Stimulated activated CD8-positive, alpha-beta memory T cell treated with anti-CD3 and anti-CD28 coated beads, Interleukin-4, amount 100 ng/mL, for 1 hour (primary cell): ENCODE data around the gene U2AF1L4.

Experiments used
- DNase-seq, 2 donors: peaks; one replicate each; pipeline ENCODE4 v3.0.0-alpha.2; 2020; ENCODE audit warnings: low read depth in 2 of 2, low spot score in 1 of 2

The U2AF1L4 gene, protein sequence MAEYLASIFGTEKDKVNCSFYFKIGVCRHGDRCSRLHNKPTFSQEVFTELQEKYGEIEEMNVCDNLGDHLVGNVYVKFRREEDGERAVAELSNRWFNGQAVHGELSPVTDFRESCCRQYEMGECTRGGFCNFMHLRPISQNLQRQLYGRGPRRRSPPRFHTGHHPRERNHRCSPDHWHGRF

DNA sequence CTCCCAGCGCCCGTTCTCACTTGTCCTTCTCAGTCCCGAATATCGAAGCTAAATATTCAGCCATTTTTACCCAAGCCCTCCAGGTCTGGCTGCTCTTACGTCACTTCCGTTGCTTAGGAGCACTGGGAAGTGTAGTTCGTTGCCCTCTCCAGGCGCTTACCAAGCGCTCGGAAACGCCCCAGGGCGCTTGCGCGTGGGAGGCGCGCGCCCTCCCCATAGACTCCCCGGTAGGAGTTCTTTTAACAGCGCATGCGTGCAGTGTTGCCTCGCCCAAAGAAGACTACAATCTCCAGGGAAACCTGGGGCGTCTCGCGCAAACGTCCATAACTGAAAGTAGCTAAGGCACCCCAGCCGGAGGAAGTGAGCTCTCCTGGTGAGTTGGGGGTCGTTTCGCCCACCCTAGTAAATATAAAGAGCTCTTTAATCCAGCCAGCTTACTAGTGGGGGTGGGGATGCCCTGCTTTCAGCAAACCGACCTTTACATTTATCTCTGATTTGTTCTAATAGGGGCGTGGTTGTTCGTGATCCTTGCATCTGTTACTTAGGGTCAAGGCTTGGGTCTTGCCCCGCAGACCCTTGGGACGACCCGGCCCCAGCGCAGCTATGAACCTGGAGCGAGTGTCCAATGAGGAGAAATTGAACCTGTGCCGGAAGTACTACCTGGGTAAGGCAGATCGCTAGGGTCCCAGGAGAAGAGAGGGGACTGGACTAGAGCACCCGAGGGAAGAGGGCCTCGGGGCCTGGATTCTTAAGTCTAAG is at the start of gene U2AF1L4, which contains the start of gene PSENEN:
U2AF1L4 (minus strand) TSS at position 91 of the 759 bp plus-strand sequence; CDS start at position 64, 27 bp downstream.
PSENEN (plus strand) TSS at position 324 of the 759 bp plus-strand sequence; CDS start at position 604, 280 bp downstream.
- DNase-seq: peak; percentile 76 to 92

DNA sequence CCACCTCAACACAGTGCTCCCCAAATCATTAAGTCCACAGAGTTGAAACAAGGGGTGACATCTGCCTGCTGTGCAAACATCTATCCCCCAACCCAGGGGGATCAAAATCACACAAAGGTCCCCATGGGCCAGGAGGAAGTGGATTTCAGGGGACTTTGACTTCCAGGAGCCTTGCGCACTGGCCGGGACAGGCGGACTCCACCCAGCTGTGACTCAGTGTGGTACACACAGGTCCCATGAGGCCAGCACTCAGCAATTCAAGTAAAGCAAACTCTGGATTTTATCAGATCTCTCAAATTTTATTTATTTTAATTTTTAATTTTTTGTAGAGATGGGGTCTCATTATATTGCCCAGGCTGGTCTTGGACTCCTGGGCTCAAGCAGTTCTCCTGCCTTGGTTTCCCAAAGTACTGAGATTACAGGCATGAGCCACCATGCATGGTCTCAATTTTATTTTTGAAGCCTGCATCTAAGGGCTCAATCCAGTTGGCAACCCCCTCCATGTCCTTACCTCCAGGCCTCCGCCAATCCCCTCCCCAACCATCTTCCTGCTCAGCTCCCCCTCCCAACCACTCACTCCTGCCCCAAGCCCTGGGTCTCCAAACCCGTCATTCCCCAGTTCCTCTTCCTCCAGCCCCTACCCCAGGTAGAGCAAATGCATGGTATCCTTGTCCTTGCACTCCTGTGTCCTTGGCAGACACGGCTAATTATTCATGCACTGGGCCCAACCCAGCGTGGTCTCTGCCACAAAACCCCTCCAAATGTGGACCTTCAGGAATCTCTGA is 48.4 kb upstream of the U2AF1L4 start:
- no peak for DNase-seq

DNA sequence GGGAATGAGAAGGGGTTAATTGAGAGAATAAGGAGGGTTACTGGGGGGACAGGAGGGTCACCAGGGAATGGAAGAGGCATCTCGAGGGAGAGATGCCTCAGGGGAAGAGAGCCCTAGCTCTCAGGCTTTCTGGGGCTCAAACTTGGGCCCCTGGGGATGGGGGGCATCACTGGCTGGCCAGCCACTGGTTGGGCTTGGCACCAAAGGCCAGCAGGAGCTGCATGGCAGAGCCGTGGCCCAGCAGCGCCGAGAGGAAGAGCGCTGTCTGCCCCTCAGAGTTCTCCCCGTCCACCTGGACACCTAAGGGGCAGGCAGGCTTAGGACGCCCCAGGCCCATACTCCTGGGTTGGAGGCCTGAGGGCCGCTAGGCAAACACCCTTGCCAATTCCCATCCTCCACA is 47.7 kb upstream of the U2AF1L4 start:
- no peak for DNase-seq

DNA sequence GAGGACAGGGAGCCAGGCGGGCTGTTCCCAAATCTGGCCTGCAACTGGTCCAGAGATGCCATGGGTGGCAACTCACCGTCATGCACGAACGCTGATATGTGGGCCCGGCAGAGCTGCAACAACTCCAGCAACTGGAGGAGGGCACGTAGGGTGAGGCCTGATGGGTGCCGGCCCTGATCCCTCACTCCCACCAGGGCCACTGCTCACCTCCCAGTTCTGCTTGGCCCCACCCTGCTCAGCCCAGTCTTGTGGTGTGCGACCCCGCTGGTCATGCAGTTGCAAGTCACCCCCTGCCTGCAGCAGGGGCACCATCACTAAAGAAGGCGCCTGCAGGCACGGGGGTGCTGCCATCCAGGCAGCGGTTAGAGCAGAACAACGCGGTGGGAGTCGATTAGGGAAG is 47.1 kb upstream of the U2AF1L4 start:
- no peak for DNase-seq

DNA sequence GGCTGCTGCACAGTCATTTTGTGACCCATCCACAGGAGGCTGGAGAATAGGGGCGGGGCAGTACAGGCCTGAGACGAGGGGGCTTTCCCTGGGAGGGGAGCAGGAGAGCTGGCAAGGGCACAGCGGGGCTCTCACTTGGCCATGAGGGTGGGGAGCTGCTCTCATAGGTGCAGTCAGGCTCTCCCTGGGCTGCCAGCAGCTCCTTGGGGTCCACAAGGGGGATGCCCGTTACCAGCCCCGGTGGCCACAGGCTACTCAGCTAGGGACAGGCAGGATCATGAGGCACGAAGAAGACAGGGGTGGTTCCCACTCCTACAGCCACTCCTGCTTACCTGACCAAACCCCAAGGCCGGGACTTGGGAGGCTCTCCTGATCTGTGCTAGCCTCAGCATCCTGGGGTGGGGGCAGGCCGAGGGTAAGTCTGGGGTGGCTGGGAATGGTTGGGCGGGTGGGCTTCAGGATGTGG is 46.6 kb upstream of the U2AF1L4 start:
- no peak for DNase-seq

DNA sequence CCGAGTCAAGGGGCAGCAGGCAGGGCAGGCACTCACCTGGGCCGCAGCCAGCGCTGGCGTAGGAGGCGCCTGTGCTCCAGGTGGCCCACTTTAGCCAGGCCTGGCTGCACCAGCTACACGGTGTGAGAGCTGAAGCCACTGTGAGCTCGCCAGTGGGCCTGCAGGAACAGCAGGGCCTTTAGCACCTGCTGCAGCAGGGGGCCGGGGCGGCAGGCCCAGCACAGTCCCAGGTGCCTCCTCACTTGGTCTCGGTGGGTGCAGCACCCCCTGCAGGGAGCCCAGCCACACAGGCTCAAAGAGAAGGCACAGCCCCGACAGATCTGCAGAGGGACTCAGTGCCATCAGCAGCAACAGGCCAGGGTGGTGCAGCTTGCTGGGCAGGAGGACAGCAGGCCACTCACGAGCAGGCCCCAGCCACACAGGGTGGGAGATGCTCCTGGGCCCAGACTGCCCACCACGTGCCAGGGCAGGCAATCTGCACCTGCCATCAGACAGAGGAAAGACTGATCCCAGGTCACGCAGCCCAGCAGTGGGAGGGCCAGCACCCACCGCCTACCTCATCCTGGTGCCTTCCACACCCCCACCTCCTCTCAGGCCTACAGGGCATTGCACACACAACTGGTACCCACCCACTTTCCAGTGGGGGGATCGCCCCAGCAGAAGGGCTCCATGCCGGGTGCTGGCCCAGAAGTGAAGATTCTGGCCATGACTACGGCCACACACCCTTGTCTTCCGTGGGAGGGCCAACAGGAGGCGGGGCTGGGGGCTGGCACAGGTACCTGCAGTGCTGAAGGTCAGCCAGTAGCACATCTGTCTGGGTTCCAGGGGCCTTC is 46.0 kb upstream of the U2AF1L4 start:
- DNase-seq: no peak

DNA sequence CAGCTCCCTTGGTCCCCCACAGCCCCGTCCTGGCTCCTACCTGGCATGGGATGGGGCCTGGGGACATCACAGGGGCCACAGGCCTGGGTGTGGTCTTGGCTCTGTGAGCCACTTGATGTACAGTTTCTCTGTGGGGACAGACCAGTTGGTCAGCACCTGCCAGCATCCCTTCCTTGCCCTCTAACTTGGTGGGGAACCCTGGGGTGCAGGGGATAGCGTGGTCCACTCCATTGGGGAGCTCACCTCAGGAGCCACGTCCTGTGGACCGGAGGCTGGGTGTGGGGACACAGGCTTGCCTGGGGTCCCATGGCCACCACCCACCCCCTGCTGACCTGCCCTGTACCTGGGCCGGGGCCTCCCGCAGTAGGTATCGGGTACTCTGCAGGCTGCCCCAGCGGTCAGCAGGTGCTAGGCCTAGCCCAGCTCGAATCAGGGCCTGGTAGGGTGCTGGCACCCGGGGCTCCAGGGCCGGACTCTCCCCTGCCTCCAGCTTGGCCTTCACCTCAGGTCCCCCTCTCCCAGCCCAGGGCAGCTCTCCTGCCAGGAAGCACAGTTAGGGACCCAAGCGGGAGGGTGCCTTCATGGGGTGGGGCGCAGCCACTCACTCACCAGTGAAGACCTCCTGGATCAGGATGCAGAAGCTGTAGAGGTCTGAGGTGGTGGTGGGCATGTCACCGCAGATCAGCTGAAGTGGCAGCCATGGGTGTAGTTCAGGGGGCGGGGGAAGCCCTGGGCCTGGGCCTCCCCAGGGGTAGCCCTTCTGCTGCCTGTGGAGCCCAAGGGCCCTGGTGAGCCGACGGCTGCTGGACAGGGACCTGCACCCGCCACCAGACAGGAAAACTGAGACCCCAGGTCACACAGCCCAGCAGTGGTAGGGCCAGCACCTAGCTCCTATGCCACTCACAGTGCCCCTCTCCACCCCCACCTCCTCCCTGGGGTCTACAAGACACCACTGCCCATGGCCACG is 45.0 kb upstream of the U2AF1L4 start:
- no peak for DNase-seq

DNA sequence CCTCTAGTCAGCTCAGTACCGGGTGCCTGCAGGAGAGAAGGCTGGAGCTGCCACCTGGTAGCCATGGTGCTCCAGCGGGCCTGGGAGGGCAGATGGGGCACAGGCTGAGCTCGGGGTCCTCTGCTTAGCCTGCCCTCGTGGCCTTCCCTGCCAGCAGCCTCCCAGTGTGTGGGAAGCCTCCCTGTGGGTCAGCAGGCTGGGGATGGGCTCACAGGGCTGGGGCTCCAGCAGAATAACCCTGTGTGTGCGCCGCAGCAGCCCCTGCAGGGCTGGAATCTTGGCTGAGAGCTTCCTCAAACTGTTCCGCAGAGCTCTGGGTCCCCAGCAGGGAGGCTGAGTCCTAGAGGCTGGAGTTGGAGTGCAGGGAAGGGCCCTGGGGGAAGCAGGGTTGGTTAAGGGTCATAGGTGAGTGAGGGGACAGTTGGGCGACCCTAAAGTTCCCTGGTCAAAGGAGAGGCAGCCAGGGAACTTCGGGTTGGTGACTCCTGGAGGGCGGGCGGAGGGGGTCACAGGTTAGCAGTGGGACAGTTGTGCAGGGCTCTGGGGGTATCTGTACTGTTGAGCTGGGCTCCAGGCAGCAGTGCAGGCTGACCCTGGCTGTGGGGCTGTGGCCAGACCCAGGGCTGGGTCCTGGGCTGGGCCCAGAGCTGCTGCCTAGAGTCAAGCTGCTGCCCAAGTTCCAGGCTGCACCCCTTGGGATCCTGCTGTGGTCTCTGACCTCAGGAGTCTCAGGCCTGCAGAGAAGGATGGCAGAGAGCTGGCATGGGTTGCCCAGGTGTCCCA is 44.2 kb upstream of the U2AF1L4 start:
- no peak for DNase-seq

DNA sequence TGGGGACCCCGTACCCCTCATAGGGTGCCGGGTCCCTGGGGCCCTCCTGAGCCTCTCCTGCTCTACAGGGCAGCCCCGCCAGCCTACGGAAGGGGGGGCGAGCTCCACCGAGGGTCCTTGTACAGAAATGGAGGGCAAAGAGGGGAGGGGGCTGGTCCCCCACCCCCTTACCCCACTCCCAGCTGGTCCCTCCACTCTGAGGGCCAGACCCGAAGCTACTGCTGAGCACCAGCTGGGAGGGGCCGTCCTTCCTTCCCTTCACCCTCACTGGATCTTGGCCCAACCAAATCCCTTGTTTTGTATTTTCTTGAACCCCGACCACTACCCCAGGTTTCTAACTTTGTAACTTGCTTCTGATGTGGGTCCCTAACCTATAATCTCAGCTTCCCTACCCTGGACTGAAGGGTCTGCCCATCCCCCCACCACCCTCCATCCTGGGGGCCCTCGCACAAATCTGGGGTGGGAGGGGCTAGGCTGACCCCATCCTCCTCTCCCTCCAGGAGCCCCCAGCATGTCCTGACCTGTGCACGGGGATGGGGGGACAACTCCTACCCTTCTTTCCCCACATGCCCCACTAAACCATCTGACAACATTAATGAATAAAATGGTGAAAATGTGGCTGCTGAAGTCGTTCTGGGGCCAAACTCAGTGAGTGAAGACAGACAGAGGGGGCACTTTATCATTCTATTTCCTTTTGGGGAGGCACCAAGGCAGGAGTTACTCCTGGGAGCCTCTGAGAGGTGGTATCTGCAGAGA is 43.2 kb upstream of the U2AF1L4 start:
- DNase-seq: no peak

DNA sequence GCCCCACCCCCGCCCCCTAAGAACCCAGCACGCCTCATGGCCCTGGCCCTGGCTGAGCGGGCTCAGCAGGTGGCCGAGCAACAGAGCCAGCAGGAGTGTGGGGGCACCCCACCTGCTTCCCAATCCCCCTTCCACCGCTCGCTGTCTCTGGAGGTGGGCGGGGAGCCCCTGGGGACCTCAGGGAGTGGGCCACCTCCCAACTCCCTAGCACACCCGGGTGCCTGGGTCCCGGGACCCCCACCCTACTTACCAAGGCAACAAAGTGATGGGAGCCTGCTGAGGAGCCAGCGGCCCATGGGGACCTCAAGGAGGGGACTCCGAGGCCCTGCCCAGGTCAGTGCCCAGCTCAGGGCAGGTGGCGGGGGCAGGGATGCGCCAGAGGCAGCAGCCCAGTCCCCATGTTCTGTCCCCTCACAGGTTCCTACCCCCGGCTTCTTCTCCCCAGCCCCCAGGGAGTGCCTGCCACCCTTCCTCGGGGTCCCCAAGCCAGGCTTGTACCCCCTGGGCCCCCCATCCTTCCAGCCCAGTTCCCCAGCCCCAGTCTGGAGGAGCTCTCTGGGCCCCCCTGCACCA is 42.1 kb upstream of the U2AF1L4 start:
- no peak for DNase-seq

DNA sequence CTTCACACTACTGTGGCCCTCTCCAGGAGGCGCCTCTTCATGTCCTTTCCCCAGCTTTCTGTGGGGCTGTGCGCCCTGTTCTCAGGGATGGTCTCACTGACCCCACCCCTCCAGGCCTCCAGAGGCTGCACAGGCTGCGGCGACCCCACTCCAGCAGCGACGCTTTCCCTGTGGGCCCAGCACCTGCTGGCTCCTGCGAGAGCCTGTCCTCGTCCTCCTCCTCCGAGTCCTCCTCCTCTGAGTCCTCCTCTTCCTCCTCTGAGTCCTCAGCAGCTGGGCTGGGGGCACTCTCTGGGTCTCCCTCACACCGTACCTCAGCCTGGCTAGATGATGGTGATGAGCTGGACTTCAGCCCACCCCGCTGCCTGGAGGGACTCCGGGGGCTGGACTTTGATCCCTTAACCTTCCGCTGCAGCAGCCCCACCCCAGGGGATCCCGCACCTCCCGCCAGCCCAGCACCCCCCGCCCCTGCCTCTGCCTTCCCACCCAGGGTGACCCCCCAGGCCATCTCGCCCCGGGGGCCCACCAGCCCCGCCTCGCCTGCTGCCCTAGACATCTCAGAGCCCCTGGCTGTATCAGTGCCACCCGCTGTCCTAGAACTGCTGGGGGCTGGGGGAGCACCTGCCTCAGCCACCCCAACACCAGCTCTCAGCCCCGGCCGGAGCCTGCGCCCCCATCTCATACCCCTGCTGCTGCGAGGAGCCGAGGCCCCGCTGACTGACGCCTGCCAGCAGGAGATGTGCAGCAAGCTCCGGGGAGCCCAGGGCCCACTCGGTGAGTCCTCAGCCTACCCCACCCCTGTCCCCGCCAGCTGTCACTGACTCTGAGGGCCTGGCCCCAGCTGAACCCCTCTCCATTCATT is 41.3 kb upstream of the U2AF1L4 start:
- no peak for DNase-seq

DNA sequence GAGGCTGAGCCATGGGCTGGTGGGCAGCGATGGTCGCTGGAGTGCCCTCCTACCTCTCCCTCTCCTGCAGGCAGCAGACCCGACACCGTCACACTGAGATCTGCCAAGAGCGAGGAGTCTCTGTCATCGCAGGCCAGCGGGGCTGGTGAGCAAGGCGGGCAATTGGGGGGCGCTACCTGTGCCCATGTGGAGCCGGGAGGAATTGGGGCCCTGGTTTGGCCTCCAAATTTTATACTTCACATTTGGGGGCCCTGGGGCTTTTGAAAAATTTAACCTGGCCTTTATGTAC is 40.1 kb upstream of the U2AF1L4 start:
- DNase-seq: no peak

DNA sequence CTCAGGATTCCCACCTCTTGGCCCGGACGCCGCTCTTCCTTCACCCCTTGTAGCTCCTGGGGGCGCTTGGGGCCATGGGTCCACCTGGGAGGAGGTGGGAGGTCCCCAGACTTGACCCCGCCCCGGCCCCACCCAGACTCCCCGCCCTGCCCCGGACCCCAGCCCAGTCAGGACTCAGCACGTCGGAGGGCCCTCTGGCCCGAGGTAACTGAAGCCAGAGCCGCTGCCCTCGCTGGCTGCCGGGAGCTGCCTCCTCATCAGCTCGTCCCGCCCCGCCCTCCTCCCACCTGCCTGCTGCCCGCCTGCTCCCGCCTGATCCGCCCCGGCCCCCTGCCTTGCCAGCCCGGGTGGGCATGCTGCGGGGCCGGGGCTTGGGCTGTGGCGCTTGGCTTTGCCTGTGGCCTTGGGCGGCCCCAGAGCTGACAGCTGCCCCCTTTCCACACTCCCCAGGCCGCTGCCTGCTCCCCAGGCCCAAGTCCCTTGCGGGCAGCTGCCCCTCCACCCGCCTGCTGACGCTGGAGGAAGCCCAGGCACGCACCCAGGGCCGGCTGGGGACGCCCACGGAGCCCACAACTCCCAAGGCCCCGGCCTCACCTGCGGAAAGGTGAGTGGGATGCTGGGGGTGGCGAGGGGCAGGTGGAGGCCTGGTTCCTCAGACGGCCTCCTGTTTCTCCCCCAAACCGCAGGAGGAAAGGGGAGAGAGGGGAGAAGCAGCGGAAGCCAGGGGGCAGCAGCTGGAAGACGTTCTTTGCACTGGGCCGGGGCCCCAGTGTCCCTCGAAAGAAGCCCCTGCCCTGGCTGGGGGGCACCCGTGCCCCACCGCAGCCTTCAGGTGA is 39.5 kb upstream of the U2AF1L4 start:
- no peak for DNase-seq

DNA sequence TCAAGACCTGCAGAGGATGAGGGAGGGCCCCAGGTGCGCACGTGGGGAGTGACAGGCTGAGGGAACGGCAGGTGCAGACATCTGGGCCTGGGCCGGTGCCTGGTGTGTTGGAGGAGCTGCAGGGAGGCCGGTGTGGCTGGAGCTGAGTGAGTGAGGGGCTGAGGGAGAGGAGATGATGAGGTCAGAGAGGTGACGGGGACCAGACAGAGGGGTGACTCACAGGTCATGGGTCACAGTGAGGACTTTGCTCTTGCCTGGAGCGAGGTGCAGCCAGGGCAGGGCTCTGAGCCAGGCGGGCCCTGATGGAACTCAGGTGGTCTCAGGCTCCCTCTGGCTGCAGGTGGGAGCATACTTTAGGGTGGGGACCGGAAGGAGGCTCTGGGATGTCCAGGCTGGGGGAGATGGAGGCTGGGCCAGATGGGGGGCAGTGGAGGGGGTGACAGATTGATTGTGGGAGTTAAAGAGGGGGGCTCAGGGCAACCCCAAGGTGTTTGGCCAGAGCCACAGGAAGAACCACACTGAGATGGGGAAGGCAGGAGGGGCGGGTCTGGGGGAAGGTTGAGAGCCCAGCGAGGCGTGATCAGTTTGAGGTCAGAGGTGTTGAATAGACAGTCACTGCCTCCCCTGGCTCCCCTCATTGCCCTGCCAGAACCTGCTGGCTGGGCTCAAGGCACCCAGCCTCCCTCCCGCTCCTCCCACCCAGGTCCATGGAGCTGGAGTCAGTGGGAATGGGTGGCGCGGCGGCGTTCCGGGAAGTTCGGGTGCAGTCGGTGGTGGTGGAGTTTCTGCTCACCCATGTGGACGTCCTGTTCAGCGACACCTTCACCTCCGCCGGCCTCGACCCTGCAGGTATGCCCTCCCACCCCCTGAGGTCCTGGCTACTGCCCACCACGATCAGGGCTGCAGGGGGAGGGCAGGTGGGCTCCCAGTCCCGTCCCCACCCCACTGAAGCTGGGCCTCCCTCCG is 38.5 kb upstream of the U2AF1L4 start:
- DNase-seq: no peak

DNA sequence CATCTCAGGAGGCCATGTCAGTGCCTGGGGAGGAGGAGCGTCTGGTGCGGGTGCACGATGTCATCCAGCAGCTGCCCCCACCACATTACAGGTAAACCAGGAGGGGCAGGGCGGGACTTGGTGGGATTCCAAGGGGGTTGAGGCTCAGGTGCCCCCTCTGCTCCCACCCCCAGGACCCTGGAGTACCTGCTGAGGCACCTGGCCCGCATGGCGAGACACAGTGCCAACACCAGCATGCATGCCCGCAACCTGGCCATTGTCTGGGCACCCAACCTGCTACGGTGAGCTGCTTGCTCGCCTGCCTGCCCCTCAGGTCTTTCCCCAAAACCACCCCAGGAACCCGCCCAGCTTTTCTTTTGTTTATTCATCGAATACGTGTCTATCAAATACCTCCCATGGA is 37.4 kb upstream of the U2AF1L4 start:
- no peak for DNase-seq
